ELR (cell line): ENCODE data around the gene ANKMY2.
"Not testable (repeated sequence)": the region's sequence is repeated elsewhere in the genome, so short reads cannot be mapped to it uniquely, and the experiment has no call there.

ENCODE experiments used
- DNase-seq: peaks from one replicate; pipeline ENCODE4 v3.0.0-alpha.2; 2015; ENCODE audit warnings: low read depth

Gene ANKMY2

GRCh38 chr7:16645593-16646471 is at the start of gene ANKMY2, which contains the start of gene BZW2:
Gene ANKMY2 (minus strand): TSS chr7:16645754. CDS start chr7:16645573, 181 bp downstream.
Gene BZW2 (plus strand): TSS chr7:16646181. CDS start chr7:16665444, 19,263 bp downstream.
- DNase-seq, result peak; percentile 98

- DNase-seq, result no peak
Observed at GRCh38 chr7:16694806-16695205, 49.3 kb upstream of the ANKMY2 start.

GRCh38 chr7:16693601-16694318 is 48.2 kb upstream of the ANKMY2 start:
- no peak for DNase-seq

GRCh38 chr7:16691241-16691640 is 45.7 kb upstream of the ANKMY2 start:
- DNase-seq, result no peak

GRCh38 chr7:16688249-16688648 is 42.7 kb upstream of the ANKMY2 start:
- DNase-seq, result peak; percentile 67

GRCh38 chr7:16685535-16685934 is 40.0 kb upstream of the ANKMY2 start:
- no peak for DNase-seq

- DNase-seq, result no peak
Observed at GRCh38 chr7:16684935-16685334, 39.4 kb upstream of the ANKMY2 start.

- not testable (repeated sequence) for DNase-seq
Observed at GRCh38 chr7:16678645-16679566, 33.4 kb upstream of the ANKMY2 start.

GRCh38 chr7:16677978-16678494 is 32.5 kb upstream of the ANKMY2 start:
- no peak for DNase-seq

GRCh38 chr7:16675277-16675676 is 29.7 kb upstream of the ANKMY2 start:
- DNase-seq, result no peak

GRCh38 chr7:16671811-16672210 is 26.3 kb upstream of the ANKMY2 start:
- DNase-seq, result no peak

- no peak for DNase-seq
Observed at GRCh38 chr7:16670731-16671344, 25.3 kb upstream of the ANKMY2 start.

- DNase-seq, result peak; percentile 44
Observed at GRCh38 chr7:16670021-16670420, 24.5 kb upstream of the ANKMY2 start.

GRCh38 chr7:16669581-16669980 is 24.0 kb upstream of the ANKMY2 start:
- DNase-seq, result peak; percentile 69

GRCh38 chr7:16668978-16669377 is 23.4 kb upstream of the ANKMY2 start:
- DNase-seq, result no peak

GRCh38 chr7:16668049-16668858 is 22.7 kb upstream of the ANKMY2 start:
- DNase-seq, result peak; percentile 100

- DNase-seq, result no peak
Observed at GRCh38 chr7:16667355-16667754, 21.8 kb upstream of the ANKMY2 start.

- no peak for DNase-seq
Observed at GRCh38 chr7:16661924-16662323, 16.4 kb upstream of the ANKMY2 start.

GRCh38 chr7:16660702-16661464 is 15.3 kb upstream of the ANKMY2 start:
- peak; percentile 81 for DNase-seq
